Neural cell (in vitro differentiated cells): ENCODE measurements around the gene WASF1.

Experiments used
- CTCF ChIP-seq: fragments of 450-650 bp; IDR thresholded peaks from 2 replicates; pipeline ENCODE4 v1.5.1; 2014; ENCODE audit warnings: antibody characterized with exemption, mild to moderate bottlenecking, moderate library complexity; ENCODE audit not compliant: poor library complexity, severe bottlenecking
- POLR2AphosphoS5 ChIP-seq: IDR thresholded peaks from 2 replicates; pipeline ENCODE4 v1.6.1; 2012
- RAD21 ChIP-seq: fragments of 450-650 bp; conservative IDR thresholded peaks from 2 replicates; pipeline ENCODE4 v1.6.1; 2014; ENCODE audit warnings: antibody characterized with exemption, mild to moderate bottlenecking, moderate library complexity

GRCh38 chr6:110188791-110189190 is 9.3 kb upstream of the WASF1 start:
- TF ChIP-seq POLR2AphosphoS5 (no peak), CTCF (no peak), RAD21 (no peak)
